Prostate gland (tissue), 2 donors: ENCODE measurements around the gene MMS19. TPM values are rescaled to one million over a fixed set of nuclear protein-coding genes. Genes with fewer than 3 reads are reported as not detected.

Experiments
- DNase-seq: peaks from one replicate; pipeline ENCODE4 v3.0.0-alpha.2; 2019; ENCODE audit warnings: low spot score
- H3K27ac ChIP-seq, 2 donors: fragments of 200-600 bp; sonication (generic); 2 replicates each; pipeline ENCODE4 v1.5.1; 2017 to 2019
- H3K27me3 ChIP-seq: fragments of 200-600 bp; sonication (generic); replicated peaks from 2 replicates; pipeline ENCODE4 v1.5.1; 2019; ENCODE audit not compliant: insufficient read depth
- H3K36me3 ChIP-seq, 2 donors: fragments of 200-600 bp; sonication (generic); 1 replicate in 1 of 2; 2 replicates in 1 of 2; pipeline versions ENCODE4 v1.5.1 to v1.8.1; 2017 to 2019
- H3K4me1 ChIP-seq: fragments of 200-600 bp; sonication (generic); replicated peaks from 2 replicates; pipeline ENCODE4 v1.5.1; 2019
- H3K4me3 ChIP-seq, 2 donors: fragments of 200-600 bp; sonication (generic); 2 replicates each; pipeline ENCODE4 v1.5.1; 2017 to 2019
- H3K9me3 ChIP-seq: fragments of 200-600 bp; sonication (generic); 2 replicates; pipeline ENCODE4 v1.5.1; 2017
- CTCF ChIP-seq, 4 experiments: fragments of 200-600 bp in 2 of 4; fragments of 450-650 bp in 2 of 4; sonication (generic) in 2 of 4; IDR thresholded peaks; 1 replicate in 3 of 4; 2 replicates in 1 of 4; pipeline ENCODE4 v1.5.1; 2016 to 2019; ENCODE audit warnings: antibody characterized with exemption in 4 of 4, mild to moderate bottlenecking in 2 of 4, moderate library complexity in 2 of 4
- POLR2A ChIP-seq: fragments of 450-650 bp; IDR thresholded peaks from one replicate; pipeline ENCODE4 v1.6.1; 2016; ENCODE audit warnings: antibody characterized with exemption, mild to moderate bottlenecking
- POLR2AphosphoS5 ChIP-seq: sonication (generic); formaldehyde crosslinking; IDR thresholded peaks from one replicate; pipeline ENCODE4 v1.6.1; 2017; ENCODE audit warnings: antibody characterized with exemption
- WGBS: methylation state at CpG from one replicate; pipeline ENCODE4 v1.1.5; 2018; 5-methylcytosine and 5-hydroxymethylcytosine counted together
- intact Hi-C: fragments of 100-400 bp; cut with DNase I; formaldehyde crosslinking; loops from one replicate; pipeline ENCODE4 v1.14.2; 2022
- total RNA-seq, 2 donors: library from RNA; depleted of rRNA; stranded (reverse); fragments of >200 nt; gene quantifications; one replicate each; pipeline ENCODE4 v1.1.0, GENCODE V29; 2016

The MMS19 gene
- total RNA-seq, 2 donors from 2014 or later: 41.5 to 207 TPM

GRCh38 chr10:97465982-97466381, 32.2 kb downstream of the MMS19 start:
- TF ChIP-seq CTCF (IDR thresholded peaks at IDR 0.05) (no peak), POLR2A (no peak), POLR2AphosphoS5 (no peak)
- intact Hi-C loops: no loop called here
- Histone ChIP-seq H3K4me3 (no peak overlapping the region), H3K36me3 (peaks cover 14 to 36% of the 10 kb centered on the region in 2 donors), H3K27ac (no peak overlapping the region), H3K4me1 (peaks cover 4% of the 10 kb centered on the region), H3K27me3 (no peaks in the 10 kb centered on the region), H3K9me3 (no peaks in the 10 kb centered on the region)
- WGBS: 86% methylated on average over 7 of the region's 7 CpGs
- DNase-seq: no peak

GRCh38 chr10:97464226-97464625, 34.0 kb downstream of the MMS19 start:
- H3K36me3 ChIP-seq: peaks cover 20 to 31% of the 10 kb centered on the region in 2 donors
- no peaks in the 10 kb centered on the region for H3K9me3 ChIP-seq
- no peak for DNase-seq
- H3K27ac ChIP-seq: peak overlapping the region in 1 of 2 donors; percentile 9
- no peak overlapping the region for H3K4me3 ChIP-seq
- 72% methylated on average over 1 of the region's 1 CpG for WGBS
- H3K4me1 ChIP-seq: peaks cover 4% of the 10 kb centered on the region
- intact Hi-C loops: loop anchor here (5.0 kb wide), 1 partner anchor 148 kb away; no protein-coding TSS in a partner anchor
- no peaks in the 10 kb centered on the region for H3K27me3 ChIP-seq
- no peak for TF ChIP-seq POLR2A
- no peak for TF ChIP-seq POLR2AphosphoS5
- TF ChIP-seq CTCF (IDR thresholded peaks at IDR 0.05): no peak

GRCh38 chr10:97463363-97464132, 34.7 kb downstream of the MMS19 start:
- intact Hi-C loops: loop anchor here (2.0 to 5.0 kb wide), 2 partner anchors 89 to 149 kb away; no protein-coding TSS in a partner anchor
- H3K27me3 ChIP-seq: no peaks in the 10 kb centered on the region
- no peak overlapping the region for H3K4me3 ChIP-seq
- TF ChIP-seq POLR2A: no peak
- peak; percentile 71 for TF ChIP-seq POLR2AphosphoS5
- TF ChIP-seq CTCF (IDR thresholded peaks at IDR 0.05): peak; percentile 68 to 90 (median 82)
- peaks cover 26 to 37% of the 10 kb centered on the region in 2 donors for H3K36me3 ChIP-seq
- H3K27ac ChIP-seq: peak overlapping the region in 1 of 2 donors; percentile 9
- WGBS: 70% methylated on average over 4 of the region's 4 CpGs
- peak; percentile 55 for DNase-seq
- peaks cover 4% of the 10 kb centered on the region for H3K4me1 ChIP-seq
- no peaks in the 10 kb centered on the region for H3K9me3 ChIP-seq

- DNase-seq: no peak
- 90% methylated on average over 2 of the region's 2 CpGs for WGBS
- Histone ChIP-seq H3K27ac (no peak overlapping the region), H3K27me3 (no peaks in the 10 kb centered on the region), H3K36me3 (peaks cover 32 to 37% of the 10 kb centered on the region in 2 donors), H3K4me1 (peaks cover 4% of the 10 kb centered on the region), H3K4me3 (no peak overlapping the region), H3K9me3 (no peaks in the 10 kb centered on the region)
- intact Hi-C loops: loop anchor here (2.0 to 5.0 kb wide), 2 partner anchors 90 to 150 kb away; no protein-coding TSS in a partner anchor
- TF ChIP-seq POLR2AphosphoS5 (no peak), CTCF (IDR thresholded peaks at IDR 0.05) (no peak), POLR2A (no peak)
Observed at GRCh38 chr10:97462309-97462708, 35.9 kb downstream of the MMS19 start.
